Activated T-cell treated with anti-CD3 and anti-CD28 coated beads, Interleukin-2, amount 50 U/mL, for 24 hours (primary cell): ENCODE data around the gene DDX24.
A peak's percentile ranks its signal among the peaks of the same experiment; 100 is the strongest.

ENCODE experiments used
- DNase-seq: peaks from one replicate; pipeline ENCODE4 v3.0.0-alpha.2; 2020
- H3K27ac Mint-ChIP-seq: 2 replicates; pipeline ENCODE4 v1.8.0; 2020; ENCODE audit warnings: mild to moderate bottlenecking, mixed read lengths
- H3K27me3 Mint-ChIP-seq: 2 replicates; pipeline ENCODE4 v1.8.0; 2020; ENCODE audit warnings: mixed read lengths
- H3K36me3 Mint-ChIP-seq: 2 replicates; pipeline ENCODE4 v1.8.0; 2020; ENCODE audit warnings: low read depth, mixed read lengths
- H3K4me1 Mint-ChIP-seq: 2 replicates; pipeline ENCODE4 v1.8.0; 2020; ENCODE audit warnings: low read depth, mixed read lengths
- H3K4me3 Mint-ChIP-seq: 2 replicates; pipeline ENCODE4 v1.8.0; 2020; ENCODE audit warnings: mild to moderate bottlenecking, moderate library complexity, mixed read lengths
- H3K9me3 Mint-ChIP-seq: 2 replicates; pipeline ENCODE4 v1.8.0; 2020; ENCODE audit warnings: mixed read lengths

DDX24 gene

GRCh38 chr14:94042433-94043091, 38.4 kb downstream of the DDX24 start:
- DNase-seq: no peak
- H3K4me3 Mint-ChIP-seq: no peak overlapping the region
- H3K4me1 Mint-ChIP-seq: no peaks in the 10 kb centered on the region
- H3K27me3 Mint-ChIP-seq: no peaks in the 10 kb centered on the region
- H3K9me3 Mint-ChIP-seq: no peaks in the 10 kb centered on the region
- H3K27ac Mint-ChIP-seq: peak overlapping the region; percentile 29
- H3K36me3 Mint-ChIP-seq: peaks cover 45% of the 10 kb centered on the region

- Mint-ChIP-seq H3K4me3 (no peak overlapping the region), H3K27ac (peak overlapping the region; percentile 10), H3K27me3 (no peaks in the 10 kb centered on the region), H3K4me1 (peaks cover under 1% of the 10 kb centered on the region), H3K9me3 (no peaks in the 10 kb centered on the region), H3K36me3 (peaks cover 37% of the 10 kb centered on the region)
- no peak for DNase-seq
These were observed 39.3 kb downstream of the DDX24 start for GRCh38 chr14:94041551-94042346.

- peaks cover 4% of the 10 kb centered on the region for H3K4me1 Mint-ChIP-seq
- H3K27me3 Mint-ChIP-seq: no peaks in the 10 kb centered on the region
- H3K4me3 Mint-ChIP-seq: no peak overlapping the region
- no peak for DNase-seq
- H3K9me3 Mint-ChIP-seq: no peaks in the 10 kb centered on the region
- peaks cover 28% of the 10 kb centered on the region for H3K36me3 Mint-ChIP-seq
- H3K27ac Mint-ChIP-seq: peak overlapping the region; percentile 2
These were observed 40.2 kb downstream of the DDX24 start for GRCh38 chr14:94040796-94041195.

GRCh38 chr14:94040247-94040646, 40.8 kb downstream of the DDX24 start:
- Mint-ChIP-seq H3K4me3 (no peak overlapping the region), H3K27me3 (no peaks in the 10 kb centered on the region), H3K27ac (peak overlapping the region; percentile 2), H3K4me1 (peaks cover 4% of the 10 kb centered on the region), H3K9me3 (no peaks in the 10 kb centered on the region), H3K36me3 (peaks cover 22% of the 10 kb centered on the region)
- DNase-seq: no peak

GRCh38 chr14:94038921-94039629, 41.9 kb downstream of the DDX24 start:
- Mint-ChIP-seq H3K4me3 (no peak overlapping the region), H3K36me3 (peaks cover 10% of the 10 kb centered on the region), H3K9me3 (no peaks in the 10 kb centered on the region), H3K27me3 (no peaks in the 10 kb centered on the region), H3K4me1 (peaks cover 4% of the 10 kb centered on the region), H3K27ac (peak overlapping the region; percentile 60)
- DNase-seq: no peak

GRCh38 chr14:94038510-94038909, 42.5 kb downstream of the DDX24 start:
- DNase-seq: no peak
- Mint-ChIP-seq H3K4me3 (no peak overlapping the region), H3K27ac (peak overlapping the region; percentile 60), H3K36me3 (peaks cover 5% of the 10 kb centered on the region), H3K4me1 (peaks cover 4% of the 10 kb centered on the region), H3K9me3 (no peaks in the 10 kb centered on the region), H3K27me3 (no peaks in the 10 kb centered on the region)

- H3K4me3 Mint-ChIP-seq: no peak overlapping the region
- no peak overlapping the region for H3K27ac Mint-ChIP-seq
- H3K36me3 Mint-ChIP-seq: no peaks in the 10 kb centered on the region
- DNase-seq: no peak
- no peaks in the 10 kb centered on the region for H3K9me3 Mint-ChIP-seq
- peaks cover 4% of the 10 kb centered on the region for H3K4me1 Mint-ChIP-seq
- no peaks in the 10 kb centered on the region for H3K27me3 Mint-ChIP-seq
These were observed 43.0 kb downstream of the DDX24 start for GRCh38 chr14:94037954-94038353.

GRCh38 chr14:94036313-94037167, 44.5 kb downstream of the DDX24 start:
- no peaks in the 10 kb centered on the region for H3K27me3 Mint-ChIP-seq
- no peak overlapping the region for H3K27ac Mint-ChIP-seq
- no peaks in the 10 kb centered on the region for H3K9me3 Mint-ChIP-seq
- no peaks in the 10 kb centered on the region for H3K36me3 Mint-ChIP-seq
- H3K4me3 Mint-ChIP-seq: no peak overlapping the region
- H3K4me1 Mint-ChIP-seq: peaks cover 4% of the 10 kb centered on the region
- peak; percentile 85 for DNase-seq

- Mint-ChIP-seq H3K36me3 (no peaks in the 10 kb centered on the region), H3K4me1 (peaks cover 4% of the 10 kb centered on the region), H3K9me3 (no peaks in the 10 kb centered on the region), H3K27me3 (no peaks in the 10 kb centered on the region), H3K27ac (no peak overlapping the region), H3K4me3 (no peak overlapping the region)
- no peak for DNase-seq
These were observed 46.1 kb downstream of the DDX24 start for GRCh38 chr14:94034886-94035285.

GRCh38 chr14:94031883-94032279, 49.1 kb downstream of the DDX24 start:
- Mint-ChIP-seq H3K27me3 (no peaks in the 10 kb centered on the region), H3K27ac (no peak overlapping the region), H3K36me3 (no peaks in the 10 kb centered on the region), H3K4me3 (no peak overlapping the region), H3K4me1 (peaks cover 24% of the 10 kb centered on the region), H3K9me3 (no peaks in the 10 kb centered on the region)
- DNase-seq: no peak

GRCh38 chr14:94031161-94031882, 49.7 kb downstream of the DDX24 start:
- Mint-ChIP-seq H3K4me3 (no peak overlapping the region), H3K27me3 (no peaks in the 10 kb centered on the region), H3K27ac (no peak overlapping the region), H3K4me1 (peaks cover 21% of the 10 kb centered on the region), H3K9me3 (no peaks in the 10 kb centered on the region), H3K36me3 (no peaks in the 10 kb centered on the region)
- DNase-seq: no peak

GRCh38 chr14:94030571-94030970, 50.4 kb downstream of the DDX24 start:
- H3K27me3 Mint-ChIP-seq: no peaks in the 10 kb centered on the region
- DNase-seq: no peak
- no peak overlapping the region for H3K4me3 Mint-ChIP-seq
- H3K36me3 Mint-ChIP-seq: no peaks in the 10 kb centered on the region
- H3K9me3 Mint-ChIP-seq: no peaks in the 10 kb centered on the region
- no peak overlapping the region for H3K27ac Mint-ChIP-seq
- H3K4me1 Mint-ChIP-seq: peaks cover 27% of the 10 kb centered on the region

GRCh38 chr14:94029671-94030203, 51.3 kb downstream of the DDX24 start:
- Mint-ChIP-seq H3K36me3 (no peaks in the 10 kb centered on the region), H3K9me3 (no peaks in the 10 kb centered on the region), H3K4me1 (peaks cover 28% of the 10 kb centered on the region), H3K27ac (no peak overlapping the region), H3K4me3 (no peak overlapping the region), H3K27me3 (no peaks in the 10 kb centered on the region)
- DNase-seq: no peak
